ENCODE measurements around the gene ABCC4. TPM values are rescaled to one million over a fixed set of nuclear protein-coding genes. Genes with fewer than 3 reads are reported as not detected.

ABCC4 gene
- total and polyA plus RNA-seq, 4 donors = 0.74 to 22.5 (median 2.0) TPM

GRCh38 chr13:95239283-95239682, 62.0 kb downstream of the ABCC4 start (continued):
- TF ChIP-seq JUND (IDR thresholded peaks at IDR 0.05) (no peak), RXRA (IDR thresholded peaks at IDR 0.05) (no peak), RAD21 (IDR thresholded peaks at IDR 0.05) (no peak), FOXA2 (IDR thresholded peaks at IDR 0.05) (no peak), HNF4A (conservative IDR thresholded peaks at IDR 0.05) (no peak), HNF4G (IDR thresholded peaks at IDR 0.05) (no peak), GABPA (IDR thresholded peaks at IDR 0.05 in 1 of 2, conservative IDR thresholded peaks at IDR 0.05 in 1 of 2) (no peak)

DNA sequence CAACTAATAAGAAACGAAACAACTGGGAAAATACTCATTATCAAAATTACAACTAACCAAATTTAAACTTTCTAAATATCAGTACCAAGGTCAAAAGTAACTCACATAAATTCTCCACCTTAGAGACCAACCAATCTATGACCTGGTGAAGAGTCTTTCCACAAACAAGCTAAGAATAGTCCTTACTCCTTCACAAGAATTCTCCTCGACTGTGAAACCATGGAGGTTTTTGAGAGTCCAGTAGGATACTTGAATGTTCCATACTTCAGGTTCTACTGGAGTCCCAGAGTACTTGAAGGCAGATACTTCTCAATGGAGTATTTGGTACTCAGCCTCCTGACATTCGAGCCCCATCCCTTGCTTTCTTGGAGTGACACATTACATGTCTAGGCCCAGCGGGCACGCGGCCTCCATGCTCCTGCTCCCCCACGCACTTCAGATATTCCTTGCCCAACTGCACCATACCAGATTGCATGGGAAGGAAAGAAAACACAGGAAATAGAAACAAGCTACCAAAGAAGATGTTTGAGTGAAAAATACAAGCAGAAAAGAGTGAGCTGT, 63.9 kb downstream of the ABCC4 start:
- no peaks in the 10 kb centered on the region for H3K27me3 ChIP-seq (ENCODE audit: control insufficient read depth in 4 of 4, insufficient read depth in 4 of 4, low read length in 3 of 4)
- no peak for DNase-seq (ENCODE audit: low spot score)
- H3K4me3 ChIP-seq (ENCODE audit: low read depth in 1 of 3, low read length in 3 of 3) = no peak overlapping the region
- H3K27ac ChIP-seq (ENCODE audit: low read depth in 1 of 2, low read length in 2 of 2) = no peak overlapping the region
- no peak for TF ChIP-seq FOXA2 (IDR thresholded peaks at IDR 0.05)
- no peak for TF ChIP-seq GABPA (IDR thresholded peaks at IDR 0.05 in 1 of 2, conservative IDR thresholded peaks at IDR 0.05 in 1 of 2)
- TF ChIP-seq EGR1 (IDR thresholded peaks at IDR 0.05; ENCODE audit: low read depth in 2 of 2) = no peak
- TF ChIP-seq NR2F2 (IDR thresholded peaks at IDR 0.05) = no peak
- no peak for TF ChIP-seq FOXA1 (IDR thresholded peaks at IDR 0.05)
- no peak for TF ChIP-seq JUND (IDR thresholded peaks at IDR 0.05)
- TF ChIP-seq TAF1 (conservative IDR thresholded peaks at IDR 0.05) = no peak
- no peak for TF ChIP-seq ZBTB33 (IDR thresholded peaks at IDR 0.05)
- no peak for TF ChIP-seq REST (IDR thresholded peaks at IDR 0.05)
- no peak for TF ChIP-seq MAX (IDR thresholded peaks at IDR 0.05)
- no peak for TF ChIP-seq ATF3 (IDR thresholded peaks at IDR 0.05)
- no peak for TF ChIP-seq HNF4A (conservative IDR thresholded peaks at IDR 0.05)
- TF ChIP-seq RAD21 (IDR thresholded peaks at IDR 0.05) = no peak
- TF ChIP-seq, protein P1, sequence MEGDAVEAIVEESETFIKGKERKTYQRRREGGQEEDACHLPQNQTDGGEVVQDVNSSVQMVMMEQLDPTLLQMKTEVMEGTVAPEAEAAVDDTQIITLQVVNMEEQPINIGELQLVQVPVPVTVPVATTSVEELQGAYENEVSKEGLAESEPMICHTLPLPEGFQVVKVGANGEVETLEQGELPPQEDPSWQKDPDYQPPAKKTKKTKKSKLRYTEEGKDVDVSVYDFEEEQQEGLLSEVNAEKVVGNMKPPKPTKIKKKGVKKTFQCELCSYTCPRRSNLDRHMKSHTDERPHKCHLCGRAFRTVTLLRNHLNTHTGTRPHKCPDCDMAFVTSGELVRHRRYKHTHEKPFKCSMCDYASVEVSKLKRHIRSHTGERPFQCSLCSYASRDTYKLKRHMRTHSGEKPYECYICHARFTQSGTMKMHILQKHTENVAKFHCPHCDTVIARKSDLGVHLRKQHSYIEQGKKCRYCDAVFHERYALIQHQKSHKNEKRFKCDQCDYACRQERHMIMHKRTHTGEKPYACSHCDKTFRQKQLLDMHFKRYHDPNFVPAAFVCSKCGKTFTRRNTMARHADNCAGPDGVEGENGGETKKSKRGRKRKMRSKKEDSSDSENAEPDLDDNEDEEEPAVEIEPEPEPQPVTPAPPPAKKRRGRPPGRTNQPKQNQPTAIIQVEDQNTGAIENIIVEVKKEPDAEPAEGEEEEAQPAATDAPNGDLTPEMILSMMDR (IDR thresholded peaks at IDR 0.05; ENCODE audit: low read depth, low read length, missing input control) = no peak
- no peak for TF ChIP-seq RXRA (IDR thresholded peaks at IDR 0.05)
- no peak for TF ChIP-seq HNF4G (IDR thresholded peaks at IDR 0.05)
- TF ChIP-seq YY1 (IDR thresholded peaks at IDR 0.05) = no peak
- TF ChIP-seq SP1 (IDR thresholded peaks at IDR 0.05) = no peak
- 92% methylated on average over 7 of the region's 7 CpGs for WGBS
- H3K9me3 ChIP-seq (ENCODE audit: control insufficient read depth in 4 of 4, low read length in 3 of 4) = no peaks in the 10 kb centered on the region
- H3K4me1 ChIP-seq (ENCODE audit: control insufficient read depth in 4 of 4, insufficient read depth in 4 of 4, low read length in 3 of 4) = no peaks in the 10 kb centered on the region
- H3K36me3 ChIP-seq (ENCODE audit: control insufficient read depth in 4 of 4, insufficient read depth in 3 of 4, low read depth in 1 of 4, low read length in 3 of 4) = no peaks in the 10 kb centered on the region
- no peak overlapping the region for H3K9ac ChIP-seq (ENCODE audit: low read depth in 1 of 2, low read length in 2 of 2)
